GM10248 (cell line): Measurements from ENCODE around the gene CEP70.
"Not testable (repeated sequence)": the region's sequence is repeated elsewhere in the genome, so short reads cannot be mapped to it uniquely, and the experiment has no call there.

Source experiments
- CTCF ChIA-PET: fragments of 300-600 bp; sonication (Branson Sonifier 250); formaldehyde crosslinking; extraction: SDS; loops from one replicate; lab custom pipeline; 2021; ENCODE audit warnings: antibody characterized with exemption; lab: Yijun Ruan, JAX
- POLR2A ChIA-PET: fragments of 350-650 bp; sonication (Branson Sonifier 250); formaldehyde crosslinking; extraction: SDS; loops from one replicate; lab custom pipeline; 2020; ENCODE audit warnings: antibody characterized with exemption; lab: Yijun Ruan, JAX
- DNase-seq: peaks from one replicate; pipeline ENCODE4 v3.0.0; 2012; ENCODE audit errors: extremely low spot score
- TF ChIP-seq, protein P1 (sequence below): IDR thresholded peaks from 2 replicates; pipeline ENCODE4 v1.5.1; 2012; ENCODE audit warnings: mild to moderate bottlenecking, low read depth; ENCODE audit errors: extremely low read depth, missing control alignments, control extremely low read depth

CEP70 gene

GRCh38 chr3:138459619-138460535 lies 134.2 kb downstream of the CEP70 start:
- CTCF ChIA-PET, result interaction anchor here (0.6 to 1.8 kb wide), 6 partner anchors 10 to 456 kb away, joined by 3 to 10 read pairs (median 3); no protein-coding TSS in a partner anchor
- DNase-seq, result no peak
- TF ChIP-seq, protein P1, sequence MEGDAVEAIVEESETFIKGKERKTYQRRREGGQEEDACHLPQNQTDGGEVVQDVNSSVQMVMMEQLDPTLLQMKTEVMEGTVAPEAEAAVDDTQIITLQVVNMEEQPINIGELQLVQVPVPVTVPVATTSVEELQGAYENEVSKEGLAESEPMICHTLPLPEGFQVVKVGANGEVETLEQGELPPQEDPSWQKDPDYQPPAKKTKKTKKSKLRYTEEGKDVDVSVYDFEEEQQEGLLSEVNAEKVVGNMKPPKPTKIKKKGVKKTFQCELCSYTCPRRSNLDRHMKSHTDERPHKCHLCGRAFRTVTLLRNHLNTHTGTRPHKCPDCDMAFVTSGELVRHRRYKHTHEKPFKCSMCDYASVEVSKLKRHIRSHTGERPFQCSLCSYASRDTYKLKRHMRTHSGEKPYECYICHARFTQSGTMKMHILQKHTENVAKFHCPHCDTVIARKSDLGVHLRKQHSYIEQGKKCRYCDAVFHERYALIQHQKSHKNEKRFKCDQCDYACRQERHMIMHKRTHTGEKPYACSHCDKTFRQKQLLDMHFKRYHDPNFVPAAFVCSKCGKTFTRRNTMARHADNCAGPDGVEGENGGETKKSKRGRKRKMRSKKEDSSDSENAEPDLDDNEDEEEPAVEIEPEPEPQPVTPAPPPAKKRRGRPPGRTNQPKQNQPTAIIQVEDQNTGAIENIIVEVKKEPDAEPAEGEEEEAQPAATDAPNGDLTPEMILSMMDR, result no peak
- POLR2A ChIA-PET, result no interaction called here

GRCh38 chr3:138458774-138459499 lies 135.1 kb downstream of the CEP70 start:
- ChIA-PET POLR2A (no interaction called here), CTCF (interaction anchor here (1.4 to 1.5 kb wide), 2 partner anchors 11 to 457 kb away, joined by 3 read pairs; no protein-coding TSS in a partner anchor)
- TF ChIP-seq, protein P1, result no peak
- DNase-seq, result no peak

GRCh38 chr3:138457863-138458735 lies 136.0 kb downstream of the CEP70 start:
- DNase-seq, result no peak
- ChIA-PET CTCF (interaction anchor here (1.0 to 1.2 kb wide), 2 partner anchors 40 to 458 kb away, joined by 3 read pairs; no protein-coding TSS in a partner anchor), POLR2A (no interaction called here)
- TF ChIP-seq, protein P1, result no peak

DNA sequence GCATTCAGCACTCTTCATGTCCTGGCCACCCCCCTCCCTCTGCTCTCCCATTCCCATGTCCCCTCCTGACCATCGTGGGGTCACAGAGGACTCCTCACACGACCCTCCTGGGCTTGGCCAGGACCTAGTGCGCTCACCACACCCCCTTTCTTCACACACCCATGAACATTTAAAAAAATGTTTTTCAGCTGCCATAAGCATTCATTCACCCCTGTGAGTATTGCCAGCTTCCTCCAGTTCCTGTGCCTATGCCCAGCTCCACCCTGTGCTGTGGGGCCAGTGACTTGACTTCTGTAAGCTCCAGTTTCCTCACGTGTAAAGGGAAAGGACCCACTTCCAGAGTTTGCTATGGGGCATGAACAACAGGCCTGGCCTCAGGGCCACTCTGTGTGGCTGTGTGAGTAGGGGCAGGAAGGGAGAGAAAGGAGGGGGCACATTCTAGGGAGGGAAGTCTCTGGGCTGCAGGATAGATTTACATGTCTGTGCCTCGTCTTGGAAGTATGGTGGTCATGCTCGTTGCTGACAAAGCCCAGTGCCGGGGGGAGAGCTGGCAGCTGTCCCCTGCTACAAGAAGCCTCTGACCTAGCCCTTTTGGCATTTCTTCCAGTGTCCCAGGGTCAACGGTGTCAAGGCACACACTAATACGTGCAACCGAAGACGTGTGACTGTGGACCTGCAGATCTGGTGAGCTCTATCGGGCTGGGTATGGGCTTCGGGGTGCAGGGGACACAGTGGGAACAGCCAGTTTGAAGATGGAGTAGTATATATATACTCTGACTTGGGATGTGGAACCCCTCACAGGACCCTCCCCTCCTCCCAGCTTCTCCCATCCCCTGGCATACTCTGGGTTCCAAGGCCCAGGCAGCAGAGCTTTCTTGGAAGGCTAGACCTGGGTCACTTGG lies 136.8 kb downstream of the CEP70 start:
- ChIA-PET CTCF (interaction anchor here (1.0 to 1.2 kb wide), 3 partner anchors 12 to 459 kb away, joined by 3 read pairs; no protein-coding TSS in a partner anchor), POLR2A (no interaction called here)
- no peak for DNase-seq
- TF ChIP-seq, protein P1, result no peak

- POLR2A ChIA-PET, result no interaction called here
- no peak for DNase-seq
- TF ChIP-seq, protein P1, result no peak
- CTCF ChIA-PET, result interaction anchor here (1.0 kb wide), 1 partner anchor 11 kb away, joined by 3 read pairs; no protein-coding TSS in a partner anchor
Measured at GRCh38 chr3:138455801-138456716, 138.0 kb downstream of the CEP70 start.

DNA sequence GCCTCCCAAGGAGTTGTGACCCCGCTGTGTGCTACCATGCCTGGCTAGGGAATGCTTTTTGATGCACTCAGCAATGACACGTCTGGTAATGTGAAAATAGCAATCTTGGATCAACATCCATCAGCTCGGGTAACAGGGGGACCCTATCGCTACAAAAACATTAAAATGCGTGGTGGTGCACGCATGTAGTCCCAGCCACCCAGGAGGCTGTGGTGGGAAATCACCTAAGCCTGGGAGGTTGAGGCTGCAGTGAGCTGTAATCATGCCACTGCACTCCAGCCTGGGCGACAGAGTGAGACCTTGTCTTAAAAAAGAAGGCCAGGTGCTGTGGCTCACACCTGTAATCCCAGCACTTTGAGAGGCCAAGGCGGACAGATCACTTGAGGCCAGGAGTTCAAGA lies 140.1 kb downstream of the CEP70 start:
- POLR2A ChIA-PET, CTCF ChIA-PET, DNase-seq: not testable (repeated sequence)
